Activated CD4-positive, alpha-beta T cell treated with anti-CD3 and anti-CD28 coated beads for 4 hours (primary cell): ENCODE measurements around the gene CTDSP2.
"Not testable (repeated sequence)": the region's sequence is repeated elsewhere in the genome, so short reads cannot be mapped to it uniquely, and the experiment has no call there.

ENCODE experiments used
- DNase-seq, 2 donors: peaks; one replicate each; pipeline ENCODE4 v3.0.0-alpha.2; 2020

CTDSP2 gene

DNA sequence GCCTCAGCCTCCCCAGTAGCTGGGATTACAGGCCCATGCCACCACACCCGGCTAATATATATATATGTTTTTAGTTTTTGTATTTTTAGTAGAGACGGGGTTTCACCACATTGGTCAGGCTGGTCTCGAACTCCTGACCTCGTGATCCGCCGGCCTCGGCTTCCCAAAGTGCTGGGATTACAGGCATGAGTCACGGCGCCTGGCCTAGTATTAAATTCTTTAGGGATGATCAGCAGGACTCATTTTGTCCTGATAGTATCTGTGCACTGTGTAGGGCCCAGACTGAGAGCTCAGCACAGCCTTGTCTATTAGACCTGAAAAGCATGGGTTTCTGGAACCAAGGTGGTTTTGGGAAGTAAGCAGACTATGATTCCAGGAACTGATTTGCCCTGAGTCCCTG is 34.5 kb upstream of the CTDSP2 start:
- not testable (repeated sequence) for DNase-seq

DNA sequence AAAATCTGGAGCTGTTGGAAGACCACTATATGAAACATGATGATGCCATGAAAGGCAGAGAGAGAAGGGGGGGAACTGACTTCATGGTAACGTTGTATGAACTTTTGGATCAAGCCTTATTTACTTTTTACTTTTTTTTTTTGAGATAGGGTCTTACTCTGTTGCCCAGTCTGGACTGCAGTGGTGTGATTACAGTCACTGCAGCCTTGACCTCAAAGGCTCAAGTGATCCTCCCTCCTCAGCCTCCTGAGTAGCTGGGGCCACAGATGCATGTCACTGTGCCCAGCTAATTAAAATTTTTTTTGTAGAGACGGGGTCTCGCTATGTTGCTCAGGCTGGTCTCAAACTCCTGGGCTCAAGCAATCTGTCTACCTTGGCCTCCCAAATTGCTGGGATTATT is 31.3 kb upstream of the CTDSP2 start:
- no peak for DNase-seq

DNA sequence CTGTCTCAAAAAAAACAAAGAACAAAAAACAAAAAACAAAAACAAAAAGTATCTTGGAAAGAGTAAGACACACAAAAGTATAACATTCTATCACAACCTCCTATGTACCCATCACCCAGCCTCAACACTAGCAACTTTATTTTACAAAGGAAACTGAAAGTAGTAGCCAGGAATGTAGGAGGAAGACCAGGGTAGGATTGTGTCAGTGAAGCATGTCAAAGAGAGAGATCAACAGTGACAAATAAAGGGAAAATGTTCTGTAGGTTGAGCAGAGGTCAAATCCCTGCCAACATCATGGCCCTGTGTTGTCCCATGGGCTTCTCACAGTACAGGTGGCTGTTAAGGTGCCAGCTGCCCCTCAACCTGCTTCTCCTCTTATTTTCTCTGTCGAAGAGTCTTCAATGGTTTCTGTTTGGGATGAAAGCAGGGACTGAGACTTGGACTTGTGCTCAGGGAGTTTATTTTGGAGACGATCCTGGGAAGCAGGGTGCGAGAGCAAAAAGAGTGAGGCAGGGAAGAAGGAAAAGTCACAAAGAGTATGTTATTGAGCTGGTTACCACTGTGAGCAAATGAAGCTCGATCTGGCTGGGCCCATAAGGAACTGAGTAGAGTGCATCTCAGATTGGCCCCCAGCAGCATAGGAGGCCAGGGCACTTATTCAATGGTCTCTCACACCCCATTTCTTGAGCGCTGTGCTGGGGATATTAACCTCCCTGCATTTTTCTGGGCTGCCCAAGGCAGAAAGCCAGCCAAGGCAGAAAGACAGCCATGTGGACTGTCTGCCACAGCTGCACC is 29.4 kb upstream of the CTDSP2 start:
- no peak for DNase-seq

- no peak for DNase-seq
These were observed 27.9 kb upstream of the CTDSP2 start for GRCh38 chr12:57874166-57875108.

- DNase-seq, result no peak
These were observed 25.8 kb upstream of the CTDSP2 start for GRCh38 chr12:57872362-57872761.

- no peak for DNase-seq
These were observed 23.4 kb upstream of the CTDSP2 start for GRCh38 chr12:57869927-57870318.

- DNase-seq, result no peak
These were observed 22.9 kb upstream of the CTDSP2 start for GRCh38 chr12:57869298-57869926.

GRCh38 chr12:57868851-57869268 is 22.3 kb upstream of the CTDSP2 start:
- DNase-seq, result no peak

GRCh38 chr12:57868221-57868620 is 21.7 kb upstream of the CTDSP2 start:
- no peak for DNase-seq

GRCh38 chr12:57866308-57867019 is 19.9 kb upstream of the CTDSP2 start:
- DNase-seq, result no peak

DNA sequence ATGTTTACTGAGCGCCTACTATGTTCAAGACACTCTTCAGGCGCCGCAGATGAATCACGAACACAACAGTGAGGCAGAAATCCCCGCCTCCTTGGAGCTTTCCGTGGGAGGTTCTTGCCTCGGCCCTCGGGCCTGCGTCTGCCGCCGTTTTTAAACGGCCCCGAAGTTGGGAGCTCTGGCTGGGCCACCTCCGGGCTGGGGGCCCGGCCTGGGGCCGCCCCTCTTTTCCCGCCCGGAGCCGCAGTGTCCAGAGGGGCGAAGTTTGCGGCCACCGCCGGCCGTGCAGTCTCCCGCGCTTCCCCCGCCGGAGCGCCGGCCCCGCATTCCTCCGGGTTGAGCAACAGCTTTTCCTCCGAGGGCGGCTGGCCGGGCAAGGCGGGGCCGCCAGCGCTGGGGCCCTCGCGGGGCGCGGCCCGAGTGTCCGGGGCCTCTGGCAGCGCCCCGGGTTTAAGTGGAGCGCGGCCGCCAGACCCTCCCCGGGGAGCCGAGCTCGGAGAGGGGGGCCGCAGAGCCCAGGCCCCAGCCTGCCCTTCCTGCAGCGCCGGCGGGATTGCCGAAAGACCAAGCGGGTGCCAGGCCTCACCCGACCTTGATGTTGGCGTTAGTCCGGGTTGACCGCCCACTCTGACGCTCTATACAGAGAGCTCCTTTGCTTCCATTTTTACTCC is 18.7 kb upstream of the CTDSP2 start:
- peak; percentile 69 for DNase-seq

- no peak for DNase-seq
These were observed 18.0 kb upstream of the CTDSP2 start for GRCh38 chr12:57864442-57865083.

GRCh38 chr12:57863676-57864075 is 17.1 kb upstream of the CTDSP2 start:
- DNase-seq, result no peak

GRCh38 chr12:57861967-57862366 is 15.4 kb upstream of the CTDSP2 start:
- DNase-seq, result no peak

DNA sequence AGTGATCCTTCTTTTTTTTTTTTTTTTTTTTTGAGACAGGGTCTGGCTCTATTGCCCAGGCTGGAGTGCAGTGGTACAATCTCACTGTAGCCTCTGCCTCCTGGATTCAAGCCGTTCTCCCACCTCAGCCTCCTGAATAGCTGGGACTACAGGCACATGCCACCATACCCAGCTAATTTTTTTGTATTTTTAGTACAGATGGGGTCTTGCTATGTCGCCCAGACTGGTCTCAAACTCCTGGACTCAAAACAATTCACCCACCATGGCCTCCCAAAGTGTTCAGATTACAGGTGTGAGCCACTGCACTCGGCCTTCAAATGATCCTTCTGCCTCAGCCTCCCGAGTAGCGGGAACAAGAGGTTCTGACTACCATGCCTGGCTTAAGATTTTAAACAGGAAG is 14.4 kb upstream of the CTDSP2 start:
- DNase-seq, result not testable (repeated sequence)

- DNase-seq, result no peak
These were observed 12.6 kb upstream of the CTDSP2 start for GRCh38 chr12:57859121-57859520.

- DNase-seq, result not testable (repeated sequence)
These were observed 11.6 kb upstream of the CTDSP2 start for GRCh38 chr12:57858123-57858522.

DNA sequence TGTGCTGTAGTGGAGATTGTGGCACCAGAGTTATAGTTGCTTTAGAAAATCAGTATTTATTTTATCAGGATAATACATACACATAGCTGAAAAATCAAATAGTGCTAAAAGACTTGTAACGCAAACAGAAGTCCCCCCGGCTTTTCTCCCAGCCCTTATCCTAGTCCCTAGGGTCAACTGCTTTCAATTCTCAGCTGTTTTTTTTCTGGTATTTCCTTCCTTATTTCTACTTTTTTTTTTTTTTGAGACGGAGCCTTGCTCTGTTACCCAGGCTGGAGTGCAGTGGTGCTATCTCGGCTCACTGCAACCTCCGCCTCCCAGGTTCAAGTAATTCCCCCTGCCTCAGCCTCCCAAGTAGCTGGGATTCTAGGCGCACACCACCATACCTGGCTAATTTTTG is 8.4 kb upstream of the CTDSP2 start:
- DNase-seq, result no peak

DNA sequence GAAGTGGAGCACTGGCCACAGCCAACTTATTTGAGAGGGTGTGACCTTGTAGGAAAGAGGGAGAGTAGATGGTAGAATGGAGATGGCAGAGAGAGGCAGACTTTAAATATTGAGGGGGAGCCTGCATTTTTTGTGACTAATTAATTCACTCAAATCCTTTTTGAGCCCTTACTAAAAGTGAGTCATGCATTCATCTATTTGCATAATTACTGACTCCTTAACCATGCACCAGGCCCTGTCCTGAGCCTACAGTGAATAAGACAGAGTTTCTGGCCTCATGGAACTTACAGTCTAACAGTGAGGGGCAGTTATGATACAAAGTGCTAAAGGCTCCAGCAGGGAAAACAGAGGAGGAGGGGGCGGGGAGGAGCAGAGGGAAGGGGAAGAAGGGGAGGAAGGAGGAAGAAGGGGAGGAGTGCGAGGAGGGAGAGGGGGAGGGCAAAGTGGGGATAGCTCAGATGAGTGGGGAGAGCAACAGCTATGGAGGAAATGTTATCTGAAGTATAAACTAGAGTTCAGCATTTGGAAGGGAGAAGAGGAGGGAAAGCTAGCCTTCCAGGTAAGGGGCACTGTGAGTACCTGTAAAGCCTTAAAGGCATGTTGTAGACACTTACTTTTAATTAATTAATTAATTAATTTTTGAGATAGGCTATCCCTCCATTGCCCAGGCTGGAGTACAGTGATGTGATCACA is 7.5 kb upstream of the CTDSP2 start:
- no peak for DNase-seq

- DNase-seq, result no peak
These were observed 6.3 kb upstream of the CTDSP2 start for GRCh38 chr12:57852620-57853500.
